Fibroblast of mammary gland (primary cell): ENCODE results near the gene SLC15A1.
"Not testable (repeated sequence)": the region's sequence is repeated elsewhere in the genome, so short reads cannot be mapped to it uniquely, and the experiment has no call there.

Experiments
- DNase-seq: peaks from one replicate; pipeline ENCODE4 v3.0.0-alpha.2; 2010; ENCODE audit warnings: low read depth
- H3K4me3 ChIP-seq: 2 replicates; pipeline ENCODE4 v1.5.1; 2011; ENCODE audit warnings: low read depth, mild to moderate bottlenecking, low read length, moderate library complexity; ENCODE audit not compliant: control insufficient read depth
- TF ChIP-seq, protein P1 (sequence below): conservative IDR thresholded peaks from 2 replicates; pipeline ENCODE4 v1.5.1; 2011; ENCODE audit warnings: low read depth, low read length, inconsistent platforms; ENCODE audit not compliant: control insufficient read depth, insufficient read depth

Gene SLC15A1

DNA sequence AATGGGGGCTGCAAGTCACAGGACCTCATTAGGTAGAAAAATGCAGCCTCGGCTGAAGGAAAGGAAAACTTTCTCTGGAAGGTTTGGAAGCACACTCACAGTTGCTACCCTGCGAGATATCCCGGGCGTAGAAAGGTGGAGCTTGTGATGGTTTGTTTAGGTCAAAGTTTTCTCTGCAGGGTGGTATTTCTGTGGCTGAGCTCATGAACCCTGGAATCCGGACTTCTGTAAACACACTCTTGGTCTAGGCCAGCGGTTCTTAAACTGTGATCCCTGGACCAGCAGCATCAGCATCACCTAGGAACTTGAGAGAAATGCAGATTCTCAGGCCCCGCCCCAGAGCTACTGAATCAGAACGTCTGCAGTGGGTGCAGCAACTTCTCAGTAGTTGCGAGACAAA, 3.3 kb upstream of the SLC15A1 start:
- no peak overlapping the region for H3K4me3 ChIP-seq
- DNase-seq, result no peak
- TF ChIP-seq, protein P1, sequence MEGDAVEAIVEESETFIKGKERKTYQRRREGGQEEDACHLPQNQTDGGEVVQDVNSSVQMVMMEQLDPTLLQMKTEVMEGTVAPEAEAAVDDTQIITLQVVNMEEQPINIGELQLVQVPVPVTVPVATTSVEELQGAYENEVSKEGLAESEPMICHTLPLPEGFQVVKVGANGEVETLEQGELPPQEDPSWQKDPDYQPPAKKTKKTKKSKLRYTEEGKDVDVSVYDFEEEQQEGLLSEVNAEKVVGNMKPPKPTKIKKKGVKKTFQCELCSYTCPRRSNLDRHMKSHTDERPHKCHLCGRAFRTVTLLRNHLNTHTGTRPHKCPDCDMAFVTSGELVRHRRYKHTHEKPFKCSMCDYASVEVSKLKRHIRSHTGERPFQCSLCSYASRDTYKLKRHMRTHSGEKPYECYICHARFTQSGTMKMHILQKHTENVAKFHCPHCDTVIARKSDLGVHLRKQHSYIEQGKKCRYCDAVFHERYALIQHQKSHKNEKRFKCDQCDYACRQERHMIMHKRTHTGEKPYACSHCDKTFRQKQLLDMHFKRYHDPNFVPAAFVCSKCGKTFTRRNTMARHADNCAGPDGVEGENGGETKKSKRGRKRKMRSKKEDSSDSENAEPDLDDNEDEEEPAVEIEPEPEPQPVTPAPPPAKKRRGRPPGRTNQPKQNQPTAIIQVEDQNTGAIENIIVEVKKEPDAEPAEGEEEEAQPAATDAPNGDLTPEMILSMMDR, result no peak

DNA sequence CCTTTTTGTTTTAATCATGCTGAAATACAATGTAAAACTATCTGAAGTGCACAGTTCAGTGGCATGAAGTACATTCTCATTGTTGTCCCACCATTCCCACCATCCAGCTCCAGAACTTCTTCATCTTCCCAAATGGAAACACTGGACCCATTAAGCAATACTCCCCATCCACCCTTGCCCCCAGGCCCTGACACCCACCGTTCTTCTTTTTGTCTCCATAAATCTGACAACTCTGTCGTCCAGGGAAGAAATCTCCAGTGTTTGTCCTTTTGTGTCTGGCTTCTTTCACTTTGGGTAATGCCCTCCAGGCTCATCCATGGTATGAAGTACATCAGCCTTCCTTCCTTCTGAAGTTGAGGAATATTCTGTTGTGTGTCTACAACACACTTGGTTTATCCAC, 2.6 kb upstream of the SLC15A1 start:
- no peak overlapping the region for H3K4me3 ChIP-seq
- TF ChIP-seq, protein P1, result no peak
- no peak for DNase-seq

DNA sequence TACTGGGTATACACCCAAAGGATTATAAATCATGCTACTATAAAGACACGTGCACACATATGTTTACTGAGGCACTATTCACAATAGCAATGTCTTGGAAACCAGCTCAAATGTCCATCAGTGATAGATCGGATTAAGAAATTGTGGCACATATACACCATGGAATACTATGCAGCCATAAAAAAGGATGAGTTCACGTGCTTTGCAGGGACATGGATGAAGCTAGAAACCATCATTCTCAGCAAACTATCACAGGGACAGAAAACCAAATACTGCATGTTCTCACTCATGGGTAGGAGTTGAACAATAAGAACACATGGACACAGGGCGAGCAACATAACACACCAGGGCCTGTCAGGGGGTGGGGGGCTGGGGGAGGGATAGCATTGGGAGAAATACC, 2.0 kb upstream of the SLC15A1 start:
- H3K4me3 ChIP-seq, DNase-seq: not testable (repeated sequence)

DNA sequence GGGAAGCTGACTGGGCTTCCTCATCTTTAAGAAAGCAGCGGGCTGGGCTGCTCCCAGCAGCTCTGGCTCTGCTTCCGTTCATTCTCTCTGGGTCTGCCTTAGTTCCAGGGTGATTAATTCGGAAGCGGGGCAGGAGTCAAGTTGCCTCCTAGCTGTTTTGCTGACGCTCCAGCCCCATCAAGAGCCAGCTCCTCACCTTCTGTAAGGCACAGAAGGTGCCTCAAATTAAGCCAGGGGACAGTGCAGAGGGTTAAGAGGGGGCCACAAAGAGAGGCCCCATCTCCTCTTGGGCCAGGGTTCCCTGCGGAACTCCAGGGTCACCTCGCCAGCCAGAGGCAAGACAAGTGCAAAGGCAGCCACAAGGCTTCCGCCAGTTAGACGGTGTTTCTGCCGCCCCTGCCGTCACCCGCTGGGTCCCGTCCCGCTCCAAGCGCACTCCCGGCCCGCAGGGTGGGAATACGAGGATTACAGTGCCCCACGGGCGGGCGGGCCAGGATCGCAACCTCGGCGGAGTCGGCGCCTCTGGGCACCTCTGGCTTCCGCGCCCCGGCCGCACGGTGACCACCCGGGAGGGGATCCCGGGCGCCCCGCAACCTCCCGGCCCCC, 508 bp downstream of the SLC15A1 start:
- H3K4me3 ChIP-seq, result no peak overlapping the region
- DNase-seq, result peak; percentile 44
- TF ChIP-seq, protein P1, result no peak

DNA sequence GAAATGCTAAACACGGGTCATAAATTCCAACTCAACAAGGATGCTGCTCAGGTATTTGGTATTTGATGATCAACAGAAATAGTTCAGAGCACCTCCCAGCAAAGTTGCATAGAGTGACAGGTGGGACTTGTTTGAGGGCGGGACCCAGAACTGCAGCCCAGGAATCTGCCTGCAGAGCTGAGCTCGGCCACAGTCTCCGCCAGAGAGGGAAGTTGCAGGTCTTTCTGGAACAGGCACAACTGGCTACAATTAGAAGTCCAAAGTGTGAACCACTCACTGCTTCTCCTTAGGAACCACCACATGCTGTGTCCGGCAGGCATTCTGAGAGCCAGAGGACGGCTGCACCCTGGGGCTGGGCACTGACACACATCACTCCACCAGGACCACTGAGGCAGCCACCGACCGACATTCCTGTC, 1.1 kb downstream of the SLC15A1 start:
- no peak for DNase-seq
- TF ChIP-seq, protein P1, result no peak
- no peak overlapping the region for H3K4me3 ChIP-seq

DNA sequence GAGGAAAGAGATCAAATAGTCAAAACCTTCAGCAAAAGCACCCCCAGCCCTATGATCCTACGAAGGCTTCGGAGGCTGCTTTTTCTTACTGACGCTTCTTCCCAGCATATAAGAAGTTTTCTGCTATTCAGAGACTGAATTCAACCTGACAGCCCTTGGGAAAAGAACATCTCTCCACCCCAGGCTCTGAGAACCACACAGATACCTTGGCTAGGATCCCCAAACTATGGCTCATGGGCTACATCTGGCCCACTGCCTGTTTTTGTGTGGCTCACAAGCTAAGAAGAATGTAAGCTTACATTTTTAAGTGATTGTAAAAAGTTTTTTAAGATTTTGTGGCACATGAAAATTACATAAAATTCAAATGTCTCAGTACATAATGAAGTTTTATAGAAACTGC, 3.0 kb downstream of the SLC15A1 start:
- H3K4me3 ChIP-seq, result no peak overlapping the region
- DNase-seq, result peak; percentile 78
- TF ChIP-seq, protein P1, result no peak

DNA sequence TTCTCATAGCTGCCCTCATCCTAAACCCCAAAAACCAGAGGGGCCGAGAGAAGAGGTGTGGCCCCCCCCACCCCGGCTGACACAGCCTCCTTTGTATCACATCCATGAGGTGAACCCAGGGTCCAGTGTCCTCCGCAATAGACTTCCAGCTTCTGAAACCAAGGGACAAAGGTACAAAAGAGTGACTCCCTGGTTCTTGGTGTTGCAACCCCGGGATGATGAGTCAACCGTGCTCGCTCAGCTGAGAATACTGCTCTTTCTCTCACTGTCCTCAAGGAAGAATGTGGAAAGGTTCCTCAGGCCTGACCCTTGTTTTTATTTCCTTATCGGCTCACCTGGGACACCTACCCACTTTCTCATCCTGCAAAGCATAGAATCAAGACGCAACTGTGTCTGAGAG, 5.5 kb downstream of the SLC15A1 start:
- H3K4me3 ChIP-seq, result no peak overlapping the region
- TF ChIP-seq, protein P1, result no peak
- DNase-seq, result peak; percentile 44

DNA sequence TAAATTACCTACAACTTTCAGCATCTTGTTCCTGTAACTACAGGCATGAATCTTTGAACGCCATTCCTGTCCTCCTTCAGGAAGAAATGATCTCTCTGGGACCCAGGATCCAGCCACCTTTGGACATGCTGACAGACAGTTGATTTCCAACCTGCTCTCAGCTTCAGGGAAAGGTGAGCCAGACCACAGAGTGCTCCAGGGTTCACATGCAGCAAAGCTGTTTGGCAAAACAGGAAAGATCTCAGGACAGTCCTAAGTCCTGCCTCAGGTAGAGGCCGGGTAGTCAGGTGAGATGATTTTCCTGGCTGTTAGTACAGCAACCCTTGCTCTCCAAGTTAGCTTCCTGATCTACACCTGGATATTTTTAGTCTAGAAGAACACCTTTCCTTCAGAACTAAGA, 9.1 kb downstream of the SLC15A1 start:
- no peak for DNase-seq
- no peak overlapping the region for H3K4me3 ChIP-seq
- TF ChIP-seq, protein P1, result no peak
